ENCODE measurements around the gene FAM53B. TPM values are rescaled to one million over a fixed set of nuclear protein-coding genes. Genes with fewer than 3 reads are reported as not detected.

Gene FAM53B
- total RNA-seq, 4 donors from 2014 or later = 41.0 to 110 (median 50.0) TPM

GRCh38 chr10:124733571-124734245 is 10.5 kb downstream of the FAM53B start:
- Histone ChIP-seq H3K27ac (peak overlapping the region; percentile 86 to 94 (median 89)), H3K9me3 (no peaks in the 10 kb centered on the region), H3K4me3 (no peak overlapping the region), H3K27me3 (no peaks in the 10 kb centered on the region), H3K36me3 (no peaks in the 10 kb centered on the region), H3K4me1 (peaks cover 75 to 100% (median 83%) of the 10 kb centered on the region in 4 donors)
- TF ChIP-seq EP300 (IDR thresholded peaks at IDR 0.05; ENCODE audit: low read depth) (no peak), POLR2A (IDR thresholded peaks at IDR 0.05) (no peak), CTCF (IDR thresholded peaks at IDR 0.05) (no peak), POLR2AphosphoS5 (IDR thresholded peaks at IDR 0.05) (no peak)
- WGBS, 2 donors (ENCODE audit: low coverage in 1 of 2) = 36 to 60% methylated on average over 5 to 13 of the region's 13 CpGs
- in situ Hi-C loops (cut with MboI; ENCODE audit: low pct_ligation_motif_present in 1 of 4, low pct_unique_long_range_greater_than_20kb in 1 of 4, low sequenced_read_pairs in 3 of 4) (loop anchor here in 2 of 4 donors (10.0 to 25.0 kb wide), 2 partner anchors 89 to 96 kb away; no protein-coding TSS in a partner anchor), intact Hi-C loops (cut with DNase I; ENCODE audit: low total_unique reads) (no loop called here)
- DNase-seq = no peak

- TF ChIP-seq POLR2AphosphoS5 (IDR thresholded peaks at IDR 0.05) = no peak
- no peak for TF ChIP-seq CTCF (IDR thresholded peaks at IDR 0.05)
- Histone ChIP-seq H3K9me3 (no peaks in the 10 kb centered on the region), H3K27ac (peak overlapping the region; percentile 86 to 94 (median 89)), H3K4me3 (no peak overlapping the region), H3K4me1 (peaks cover 75 to 100% (median 83%) of the 10 kb centered on the region in 4 donors), H3K27me3 (no peaks in the 10 kb centered on the region), H3K36me3 (no peaks in the 10 kb centered on the region)
- WGBS, 2 donors (ENCODE audit: low coverage in 1 of 2) = 62 to 64% methylated on average over 13 to 14 of the region's 14 CpGs
- intact Hi-C loops (cut with DNase I; ENCODE audit: low total_unique reads) = no loop called here
- DNase-seq = peak; percentile 59
- in situ Hi-C loops (cut with MboI; ENCODE audit: low pct_ligation_motif_present in 1 of 4, low pct_unique_long_range_greater_than_20kb in 1 of 4, low sequenced_read_pairs in 3 of 4) = loop anchor here in 2 of 4 donors (10.0 to 25.0 kb wide), 2 partner anchors 88 to 96 kb away; no protein-coding TSS in a partner anchor
These were observed 11.1 kb downstream of the FAM53B start for GRCh38 chr10:124732931-124733570.

GRCh38 chr10:124731551-124731950 is 12.6 kb downstream of the FAM53B start:
- no peak for DNase-seq
- Histone ChIP-seq H3K4me1 (peaks cover 68 to 100% (median 82%) of the 10 kb centered on the region in 4 donors), H3K4me3 (no peak overlapping the region), H3K27ac (peak overlapping the region in 3 of 4 donors; percentile 86 to 91 (median 87)), H3K27me3 (no peaks in the 10 kb centered on the region), H3K36me3 (no peaks in the 10 kb centered on the region), H3K9me3 (no peaks in the 10 kb centered on the region)
- intact Hi-C loops (cut with DNase I; ENCODE audit: low total_unique reads) (no loop called here), in situ Hi-C loops (cut with MboI; ENCODE audit: low pct_ligation_motif_present in 1 of 4, low pct_unique_long_range_greater_than_20kb in 1 of 4, low sequenced_read_pairs in 3 of 4) (loop anchor here in 2 of 4 donors (10.0 to 25.0 kb wide), 2 partner anchors 87 to 94 kb away; no protein-coding TSS in a partner anchor)
- 87 to 92% methylated on average over 4 to 9 of the region's 9 CpGs for WGBS, 2 donors (ENCODE audit: low coverage in 1 of 2)
- TF ChIP-seq POLR2A (IDR thresholded peaks at IDR 0.05) (no peak), CTCF (IDR thresholded peaks at IDR 0.05) (no peak), POLR2AphosphoS5 (IDR thresholded peaks at IDR 0.05) (no peak), EP300 (IDR thresholded peaks at IDR 0.05; ENCODE audit: low read depth) (no peak)

GRCh38 chr10:124730790-124731189 is 13.4 kb downstream of the FAM53B start:
- H3K9me3 ChIP-seq = no peaks in the 10 kb centered on the region
- H3K36me3 ChIP-seq = no peaks in the 10 kb centered on the region
- H3K4me1 ChIP-seq = peaks cover 61 to 99% (median 77%) of the 10 kb centered on the region in 4 donors
- no peak for TF ChIP-seq EP300 (IDR thresholded peaks at IDR 0.05; ENCODE audit: low read depth)
- TF ChIP-seq POLR2A (IDR thresholded peaks at IDR 0.05) = no peak
- TF ChIP-seq CTCF (IDR thresholded peaks at IDR 0.05) = no peak
- TF ChIP-seq POLR2AphosphoS5 (IDR thresholded peaks at IDR 0.05) = no peak
- intact Hi-C loops (cut with DNase I; ENCODE audit: low total_unique reads) (no loop called here), in situ Hi-C loops (cut with MboI; ENCODE audit: low pct_ligation_motif_present in 1 of 4, low pct_unique_long_range_greater_than_20kb in 1 of 4, low sequenced_read_pairs in 3 of 4) (loop anchor here in 2 of 4 donors (10.0 to 25.0 kb wide), 2 partner anchors 86 to 93 kb away; no protein-coding TSS in a partner anchor)
- WGBS, 2 donors (ENCODE audit: low coverage in 1 of 2) = 63 to 78% methylated on average over 3 of the region's 3 CpGs
- no peaks in the 10 kb centered on the region for H3K27me3 ChIP-seq
- no peak overlapping the region for H3K4me3 ChIP-seq
- no peak for DNase-seq
- H3K27ac ChIP-seq = peak overlapping the region in 2 of 4 donors; percentile 86 to 91
